Midbrain (tissue), 1 donor: Measurements from ENCODE around the gene CDCP2.
"Not testable (repeated sequence)": the region's sequence is repeated elsewhere in the genome, so short reads cannot be mapped to it uniquely, and the experiment has no call there.

Experiments
- DNase-seq: peaks from one replicate; lab custom pipeline; 2025; lab: John Stamatoyannopoulos, UW

Gene CDCP2

GRCh38 chr1:54115520-54115919 is 37.3 kb downstream of the CDCP2 start:
- DNase-seq = no peak

- DNase-seq = no peak
Measured at GRCh38 chr1:54114955-54115354, 37.8 kb downstream of the CDCP2 start.

GRCh38 chr1:54114001-54114400 is 38.8 kb downstream of the CDCP2 start:
- no peak for DNase-seq

GRCh38 chr1:54112705-54113368 is 40.0 kb downstream of the CDCP2 start:
- no peak for DNase-seq

GRCh38 chr1:54112027-54112426 is 40.8 kb downstream of the CDCP2 start:
- no peak for DNase-seq

GRCh38 chr1:54111624-54112023 is 41.2 kb downstream of the CDCP2 start:
- no peak for DNase-seq

GRCh38 chr1:54110996-54111395 is 41.8 kb downstream of the CDCP2 start:
- no peak for DNase-seq

- no peak for DNase-seq
Measured at GRCh38 chr1:54109129-54110090, 43.4 kb downstream of the CDCP2 start.

- DNase-seq = no peak
Measured at GRCh38 chr1:54108156-54108555, 44.6 kb downstream of the CDCP2 start.

- DNase-seq = no peak
Measured at GRCh38 chr1:54107131-54107530, 45.7 kb downstream of the CDCP2 start.

- DNase-seq = no peak
Measured at GRCh38 chr1:54105736-54106269, 47.0 kb downstream of the CDCP2 start.

- DNase-seq = no peak
Measured at GRCh38 chr1:54105080-54105479, 47.7 kb downstream of the CDCP2 start.

GRCh38 chr1:54104613-54105012 is 48.2 kb downstream of the CDCP2 start:
- not testable (repeated sequence) for DNase-seq

- no peak for DNase-seq
Measured at GRCh38 chr1:54103414-54103813, 49.4 kb downstream of the CDCP2 start.

- DNase-seq = no peak
Measured at GRCh38 chr1:54100500-54100899, 52.3 kb downstream of the CDCP2 start.

- DNase-seq = no peak
Measured at GRCh38 chr1:54099061-54099610, 53.7 kb downstream of the CDCP2 start.

- DNase-seq = no peak
Measured at GRCh38 chr1:54096877-54097240, 55.9 kb downstream of the CDCP2 start.

GRCh38 chr1:54096227-54096876 is 56.4 kb downstream of the CDCP2 start:
- no peak for DNase-seq

- DNase-seq = no peak
Measured at GRCh38 chr1:54095546-54096226, 57.1 kb downstream of the CDCP2 start.

GRCh38 chr1:54094730-54095105 is 58.1 kb downstream of the CDCP2 start:
- not testable (repeated sequence) for DNase-seq

- DNase-seq = no peak
Measured at GRCh38 chr1:54094001-54094729, 58.6 kb downstream of the CDCP2 start.
